H9 (cell line): Measurements from ENCODE around the gene CFAP97D2. TPM values are rescaled to one million over a fixed set of nuclear protein-coding genes. Genes with fewer than 3 reads are reported as not detected.

Source experiments
- DNase-seq: peaks from one replicate; pipeline ENCODE4 v3.0.0-alpha.2; 2017
- H2AFZ ChIP-seq: one replicate; pipeline ENCODE4 v1.6.1; 2013; ENCODE audit warnings: mild to moderate bottlenecking, low read length, control low read depth, moderate library complexity
- H2AK5ac ChIP-seq: 2 replicates; pipeline ENCODE4 v1.6.1; 2013; ENCODE audit warnings: low read length, control low read depth, mixed read lengths; ENCODE audit not compliant: insufficient read length
- H2BK120ac ChIP-seq: one replicate; pipeline ENCODE4 v1.6.1; 2013; ENCODE audit warnings: low read depth, mild to moderate bottlenecking, low read length, control low read depth, inconsistent platforms; ENCODE audit not compliant: poor library complexity, severe bottlenecking
- H2BK12ac ChIP-seq: 2 replicates; pipeline ENCODE4 v1.6.1; 2013; ENCODE audit warnings: low read length, control low read depth, mixed read lengths, low read depth; ENCODE audit not compliant: insufficient read length
- H2BK15ac ChIP-seq: 2 replicates; pipeline ENCODE4 v1.6.1; 2013; ENCODE audit warnings: low read depth, low read length, control low read depth
- H2BK20ac ChIP-seq: one replicate; pipeline ENCODE4 v1.6.1; 2013; ENCODE audit warnings: low read depth, mild to moderate bottlenecking, low read length, control low read depth, inconsistent platforms; ENCODE audit not compliant: poor library complexity, severe bottlenecking
- H2BK5ac ChIP-seq: 2 replicates; pipeline ENCODE4 v1.6.1; 2013; ENCODE audit warnings: low read length, control low read depth, mixed read lengths; ENCODE audit not compliant: insufficient read length
- H3K14ac ChIP-seq: 2 replicates; pipeline ENCODE4 v1.6.1; 2013; ENCODE audit warnings: low read length, control low read depth; ENCODE audit not compliant: insufficient read depth
- H3K18ac ChIP-seq: 2 replicates; pipeline ENCODE4 v1.6.1; 2013; ENCODE audit warnings: low read depth, mild to moderate bottlenecking, mixed read lengths, low read length, control low read depth; ENCODE audit not compliant: insufficient read length
- H3K23ac ChIP-seq: 2 replicates; pipeline ENCODE4 v1.6.1; 2013; ENCODE audit warnings: low read length, control low read depth, mixed read lengths, low read depth; ENCODE audit not compliant: insufficient read length
- H3K23me2 ChIP-seq: 2 replicates; pipeline ENCODE4 v1.6.1; 2013; ENCODE audit warnings: low read depth, mild to moderate bottlenecking, mixed read lengths, low read length, control low read depth; ENCODE audit not compliant: insufficient read length, poor library complexity, severe bottlenecking
- H3K27ac ChIP-seq: 2 replicates; pipeline ENCODE4 v1.5.1; 2013; ENCODE audit warnings: low read length, control low read depth, mixed read lengths, low read depth; ENCODE audit not compliant: insufficient read length
- H3K27me3 ChIP-seq: 2 replicates; pipeline ENCODE4 v1.6.1; 2013; ENCODE audit warnings: low read length, control low read depth, inconsistent platforms; ENCODE audit not compliant: insufficient read depth
- H3K4ac ChIP-seq: 2 replicates; pipeline ENCODE4 v1.6.1; 2013; ENCODE audit warnings: low read depth, mild to moderate bottlenecking, control low read depth, inconsistent platforms, low read length, moderate library complexity
- H3K4me1 ChIP-seq: 2 replicates; pipeline ENCODE4 v1.6.1; 2013; ENCODE audit warnings: low read length, control low read depth, inconsistent platforms; ENCODE audit not compliant: insufficient read depth
- H3K4me2 ChIP-seq: 2 replicates; pipeline ENCODE4 v1.6.1; 2013; ENCODE audit warnings: low read length, control low read depth, mixed read lengths; ENCODE audit not compliant: insufficient read length, insufficient read depth
- H3K56ac ChIP-seq: 2 replicates; pipeline ENCODE4 v1.6.1; 2013; ENCODE audit warnings: low read depth, mild to moderate bottlenecking, mixed read lengths, low read length, control low read depth; ENCODE audit not compliant: insufficient read length
- H3K79me1 ChIP-seq: 2 replicates; pipeline ENCODE4 v1.6.1; 2013; ENCODE audit warnings: low read depth, mild to moderate bottlenecking, moderate library complexity, low read length, control low read depth, inconsistent platforms; ENCODE audit not compliant: insufficient read depth, poor library complexity, severe bottlenecking
- H3K79me2 ChIP-seq: 2 replicates; pipeline ENCODE4 v1.6.1; 2013; ENCODE audit warnings: low read length, control low read depth, inconsistent platforms; ENCODE audit not compliant: insufficient read depth
- H3K9ac ChIP-seq: 2 replicates; pipeline ENCODE4 v1.6.1; 2013; ENCODE audit warnings: low read length, control low read depth, mixed read lengths; ENCODE audit not compliant: insufficient read length; ENCODE audit errors: extremely low read depth
- H3K9me3 ChIP-seq: one replicate; pipeline ENCODE4 v1.6.1; 2013; ENCODE audit warnings: low read depth, low read length, inconsistent platforms; ENCODE audit not compliant: control insufficient read depth
- H3T11ph ChIP-seq: one replicate; pipeline ENCODE4 v1.6.1; 2013; ENCODE audit warnings: mild to moderate bottlenecking, low read length, control low read depth, inconsistent platforms
- H4K20me1 ChIP-seq: one replicate; pipeline ENCODE4 v1.6.1; 2013; ENCODE audit not compliant: control insufficient read depth, insufficient read length, insufficient read depth
- H4K5ac ChIP-seq: 2 replicates; pipeline ENCODE4 v1.6.1; 2013; ENCODE audit warnings: low read depth, mild to moderate bottlenecking, mixed read lengths, low read length, control low read depth; ENCODE audit not compliant: insufficient read length
- H4K8ac ChIP-seq: replicated peaks from 2 replicates; pipeline ENCODE4 v1.6.1; 2013; ENCODE audit warnings: low read length, control low read depth, mixed read lengths, low read depth; ENCODE audit not compliant: insufficient read length
- H4K91ac ChIP-seq: 2 replicates; pipeline ENCODE4 v1.6.1; 2013; ENCODE audit warnings: low read depth, mild to moderate bottlenecking, moderate library complexity, mixed read lengths, low read length, control low read depth; ENCODE audit not compliant: insufficient read length
- H3K27ac Mint-ChIP-seq, 3 experiments: 2 replicates in 2 of 3; 3 replicates in 1 of 3; pipeline ENCODE4 v1.8.0; 2020 to 2021; ENCODE audit warnings: mixed read lengths in 3 of 3, mild to moderate bottlenecking in 1 of 3, moderate library complexity in 1 of 3
- H3K27me3 Mint-ChIP-seq: 2 replicates; pipeline ENCODE4 v1.8.0; 2021; ENCODE audit warnings: low read depth, mild to moderate bottlenecking, moderate library complexity, mixed read lengths
- H3K36me3 Mint-ChIP-seq, 3 experiments: 2 replicates in 2 of 3; 3 replicates in 1 of 3; pipeline ENCODE4 v1.8.0; 2020 to 2021; ENCODE audit warnings: low read depth in 3 of 3, mixed read lengths in 3 of 3; ENCODE audit not compliant: insufficient read depth in 1 of 3
- H3K4me1 Mint-ChIP-seq, 2 experiments: 2 replicates each; pipeline ENCODE4 v1.8.0; 2020; ENCODE audit warnings: mixed read lengths in 2 of 2
- H3K4me3 Mint-ChIP-seq, 2 experiments: 2 replicates in 1 of 2; 3 replicates in 1 of 2; pipeline ENCODE4 v1.8.0; 2020 to 2021; ENCODE audit warnings: mild to moderate bottlenecking in 2 of 2, mixed read lengths in 2 of 2, moderate library complexity in 1 of 2
- H3K9me3 Mint-ChIP-seq, 2 experiments: 2 replicates in 1 of 2; 3 replicates in 1 of 2; pipeline ENCODE4 v1.8.0; 2020; ENCODE audit warnings: mild to moderate bottlenecking in 2 of 2, mixed read lengths in 2 of 2, moderate library complexity in 1 of 2
- CTCF ChIP-seq: fragments of 200-600 bp; sonication (generic); conservative IDR thresholded peaks from 3 replicates; pipeline ENCODE4 v1.8.0; 2021; ENCODE audit warnings: antibody characterized with exemption, mild to moderate bottlenecking
- WGBS: extraction: QIAGEN DNeasy Blood & Tissue Kit; methylation state at CpG from one replicate; pipeline ENCODE4 v1.1.7; 2013; ENCODE audit warnings: missing lambda C conversion rate, low lambda C conversion rate, mixed read lengths; ENCODE audit not compliant: insufficient read length; ENCODE audit errors: extremely low coverage; 5-methylcytosine and 5-hydroxymethylcytosine counted together
- total RNA-seq: library from RNA; stranded (reverse); gene quantifications from 2 replicates; pipeline ENCODE4 v1.2.1, GENCODE V29; 2021

The CFAP97D2 gene
- total RNA-seq, 1 experiment from 2014 or later, result not detected

- no peak overlapping the region for H3K27ac Mint-ChIP-seq
- Histone ChIP-seq H2AFZ (no peak overlapping the region), H2BK15ac (no peak overlapping the region), H4K20me1 (no peaks in the 10 kb centered on the region), H3K4ac (no peak overlapping the region), H4K5ac (no peak overlapping the region), H2BK20ac (no peak overlapping the region), H3K79me2 (no peaks in the 10 kb centered on the region), H3K27ac (no peak overlapping the region), H3K23ac (no peak overlapping the region), H3T11ph (no peak overlapping the region), H2BK12ac (no peak overlapping the region), H3K79me1 (no peaks in the 10 kb centered on the region), H3K23me2 (no peaks in the 10 kb centered on the region), H4K8ac (no peak overlapping the region), H3K18ac (no peak overlapping the region), H3K27me3 (no peaks in the 10 kb centered on the region), H3K4me1 (no peaks in the 10 kb centered on the region), H3K4me2 (no peak overlapping the region), H3K9ac (no peak overlapping the region), H2BK120ac (no peak overlapping the region), H2AK5ac (no peak overlapping the region), H2BK5ac (no peak overlapping the region), H3K9me3 (no peaks in the 10 kb centered on the region), H4K91ac (no peak overlapping the region), H3K14ac (no peak overlapping the region), H3K56ac (no peak overlapping the region)
- H3K4me3 Mint-ChIP-seq, result no peak overlapping the region
- H3K9me3 Mint-ChIP-seq, result peaks cover 3 to 7% of the 10 kb centered on the region in 2 experiments; a peak in 3 of 5 replicates
- H3K27me3 Mint-ChIP-seq, result peaks cover 5% of the 10 kb centered on the region
- no CpG with 5 or more reads among the region's 3 CpGs for WGBS
- H3K4me1 Mint-ChIP-seq, result no peaks in the 10 kb centered on the region
- no peak for TF ChIP-seq CTCF
- DNase-seq, result no peak
- peaks cover 0 to 4% (median 0%) of the 10 kb centered on the region in 3 experiments; a peak in 1 of 7 replicates for H3K36me3 Mint-ChIP-seq
Measured at GRCh38 chr13:114173272-114173671, 5.8 kb upstream of the CFAP97D2 start.
